Neural crest cell (in vitro differentiated cells): ENCODE data around the gene ZNF598. TPM values are rescaled to one million over a fixed set of nuclear protein-coding genes. Genes with fewer than 3 reads are reported as not detected.

Experiments
- DNase-seq: peaks from one replicate; pipeline ENCODE4 v3.0.0; 2021; ENCODE audit warnings: low read depth, mixed read lengths, low spot score
- H3K27ac Mint-ChIP-seq: one replicate; pipeline ENCODE4 v1.8.0; 2021; ENCODE audit warnings: mild to moderate bottlenecking, mixed read lengths; ENCODE audit not compliant: unreplicated experiment
- H3K27me3 Mint-ChIP-seq: 2 replicates; pipeline ENCODE4 v1.8.0; 2021; ENCODE audit warnings: low read depth, mild to moderate bottlenecking, mixed read lengths
- H3K36me3 Mint-ChIP-seq: 2 replicates; pipeline ENCODE4 v1.8.0; 2021; ENCODE audit warnings: low read depth, mild to moderate bottlenecking, mixed read lengths
- H3K4me1 Mint-ChIP-seq: 2 replicates; pipeline ENCODE4 v1.8.0; 2021; ENCODE audit warnings: mixed read lengths
- H3K4me3 Mint-ChIP-seq: one replicate; pipeline ENCODE4 v1.8.0; 2021; ENCODE audit warnings: mild to moderate bottlenecking, mixed read lengths
- H3K9me3 Mint-ChIP-seq: 2 replicates; pipeline ENCODE4 v1.8.0; 2021; ENCODE audit warnings: mixed read lengths
- total RNA-seq: library from RNA; stranded (reverse); gene quantifications from 2 replicates; pipeline ENCODE4 v1.2.1, GENCODE V29; 2021
- TF ChIP-seq, protein P1 (sequence below): fragments of 200-600 bp; sonication (generic); conservative IDR thresholded peaks from 2 replicates; pipeline ENCODE4 v1.5.0; 2021; ENCODE audit warnings: antibody characterized with exemption, mild to moderate bottlenecking

Gene ZNF598
- total RNA-seq, 1 donor from 2014 or later, result 55.7 TPM

DNA sequence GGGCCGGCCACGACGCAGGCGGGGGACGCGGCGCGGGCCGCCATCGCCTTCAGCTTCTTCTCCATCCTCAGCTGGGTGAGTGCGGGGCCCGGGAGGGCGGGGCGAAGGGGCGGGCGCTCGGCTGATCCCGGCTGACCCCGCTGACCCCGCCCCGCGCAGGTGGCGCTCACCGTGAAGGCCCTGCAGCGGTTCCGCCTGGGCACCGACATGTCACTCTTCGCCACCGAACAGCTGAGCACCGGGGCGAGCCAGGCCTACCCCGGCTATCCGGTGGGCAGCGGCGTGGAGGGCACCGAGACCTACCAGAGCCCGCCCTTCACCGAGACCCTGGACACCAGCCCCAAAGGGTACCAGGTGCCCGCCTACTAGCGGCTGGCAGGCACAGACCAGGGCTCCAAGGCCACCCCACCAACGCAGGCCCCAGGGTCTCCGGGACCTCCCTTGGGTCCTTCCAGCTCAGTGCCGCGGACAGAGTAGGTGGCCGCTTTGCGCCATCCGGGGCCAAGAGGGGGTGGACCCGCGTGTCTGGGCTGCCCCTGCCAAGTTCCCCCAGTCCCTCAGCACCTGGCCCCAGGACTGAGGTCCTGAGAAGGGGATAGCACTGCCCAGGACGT, 16.8 kb downstream of the ZNF598 start:
- peaks cover 7% of the 10 kb centered on the region for H3K4me1 Mint-ChIP-seq
- H3K27me3 Mint-ChIP-seq, result peaks cover 59% of the 10 kb centered on the region
- DNase-seq, result no peak
- peaks cover 16% of the 10 kb centered on the region for H3K36me3 Mint-ChIP-seq
- H3K27ac Mint-ChIP-seq, result no peak overlapping the region
- no peak overlapping the region for H3K4me3 Mint-ChIP-seq
- no peaks in the 10 kb centered on the region for H3K9me3 Mint-ChIP-seq
- TF ChIP-seq, protein P1, sequence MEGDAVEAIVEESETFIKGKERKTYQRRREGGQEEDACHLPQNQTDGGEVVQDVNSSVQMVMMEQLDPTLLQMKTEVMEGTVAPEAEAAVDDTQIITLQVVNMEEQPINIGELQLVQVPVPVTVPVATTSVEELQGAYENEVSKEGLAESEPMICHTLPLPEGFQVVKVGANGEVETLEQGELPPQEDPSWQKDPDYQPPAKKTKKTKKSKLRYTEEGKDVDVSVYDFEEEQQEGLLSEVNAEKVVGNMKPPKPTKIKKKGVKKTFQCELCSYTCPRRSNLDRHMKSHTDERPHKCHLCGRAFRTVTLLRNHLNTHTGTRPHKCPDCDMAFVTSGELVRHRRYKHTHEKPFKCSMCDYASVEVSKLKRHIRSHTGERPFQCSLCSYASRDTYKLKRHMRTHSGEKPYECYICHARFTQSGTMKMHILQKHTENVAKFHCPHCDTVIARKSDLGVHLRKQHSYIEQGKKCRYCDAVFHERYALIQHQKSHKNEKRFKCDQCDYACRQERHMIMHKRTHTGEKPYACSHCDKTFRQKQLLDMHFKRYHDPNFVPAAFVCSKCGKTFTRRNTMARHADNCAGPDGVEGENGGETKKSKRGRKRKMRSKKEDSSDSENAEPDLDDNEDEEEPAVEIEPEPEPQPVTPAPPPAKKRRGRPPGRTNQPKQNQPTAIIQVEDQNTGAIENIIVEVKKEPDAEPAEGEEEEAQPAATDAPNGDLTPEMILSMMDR, result no peak

DNA sequence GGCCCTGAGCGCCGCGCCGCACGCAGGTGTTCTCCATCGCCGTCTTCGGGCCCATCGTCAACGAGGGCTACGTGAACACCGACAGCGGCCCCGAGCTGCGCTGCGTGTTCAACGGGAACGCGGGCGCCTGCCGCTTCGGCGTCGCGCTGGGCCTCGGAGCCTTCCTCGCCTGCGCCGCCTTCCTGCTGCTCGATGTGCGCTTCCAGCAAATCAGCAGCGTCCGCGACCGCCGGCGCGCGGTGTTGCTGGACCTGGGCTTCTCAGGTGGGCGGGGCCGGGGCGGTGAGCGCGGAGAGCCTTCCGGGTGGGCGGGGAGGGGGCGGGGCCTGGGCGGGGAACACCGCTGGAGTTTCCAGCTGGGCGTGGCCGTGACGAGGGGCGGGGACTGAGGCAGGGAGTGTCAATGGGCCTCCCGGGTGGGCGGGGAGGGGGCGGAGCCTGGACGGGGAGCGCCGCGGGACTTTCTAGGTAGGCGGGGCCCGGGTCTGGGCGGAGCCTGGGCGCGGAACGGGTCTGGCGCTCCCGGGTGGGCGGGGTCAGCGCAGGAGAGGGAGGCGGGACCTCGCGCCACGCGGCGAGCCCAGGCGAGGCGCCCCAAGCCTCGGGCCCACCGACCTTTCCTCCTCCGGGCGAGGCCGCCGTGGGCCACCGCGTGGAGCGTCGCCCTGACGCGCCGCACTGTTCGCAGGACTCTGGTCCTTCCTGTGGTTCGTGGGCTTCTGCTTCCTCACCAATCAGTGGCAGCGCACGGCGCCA, 17.5 kb downstream of the ZNF598 start:
- Mint-ChIP-seq H3K36me3 (peaks cover 19% of the 10 kb centered on the region), H3K9me3 (no peaks in the 10 kb centered on the region), H3K27me3 (peaks cover 65% of the 10 kb centered on the region), H3K4me3 (no peak overlapping the region), H3K27ac (no peak overlapping the region), H3K4me1 (peaks cover 7% of the 10 kb centered on the region)
- TF ChIP-seq, protein P1, result no peak
- DNase-seq, result peak; percentile 70

DNA sequence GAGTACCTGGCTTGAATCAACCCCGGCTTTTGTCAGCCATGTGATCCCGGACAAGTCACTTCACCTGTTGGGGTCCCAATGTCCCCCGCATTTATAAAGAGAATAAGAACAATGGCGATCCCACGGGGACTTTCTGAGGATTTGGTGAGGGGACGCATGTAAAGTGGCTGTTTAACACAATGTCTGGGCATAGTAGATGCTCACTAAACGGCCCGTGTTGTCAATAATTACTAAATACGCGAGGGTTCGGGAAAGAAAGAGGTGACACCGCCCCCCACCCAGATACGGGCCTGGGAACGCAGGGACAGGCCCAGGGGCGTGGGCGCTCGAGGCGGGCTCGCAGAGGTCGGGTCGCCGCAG, 18.1 kb downstream of the ZNF598 start:
- no peaks in the 10 kb centered on the region for H3K9me3 Mint-ChIP-seq
- peaks cover 7% of the 10 kb centered on the region for H3K4me1 Mint-ChIP-seq
- DNase-seq, result no peak
- TF ChIP-seq, protein P1, result no peak
- no peak overlapping the region for H3K27ac Mint-ChIP-seq
- peaks cover 70% of the 10 kb centered on the region for H3K27me3 Mint-ChIP-seq
- H3K4me3 Mint-ChIP-seq, result peak overlapping the region; percentile 51
- peaks cover 24% of the 10 kb centered on the region for H3K36me3 Mint-ChIP-seq

DNA sequence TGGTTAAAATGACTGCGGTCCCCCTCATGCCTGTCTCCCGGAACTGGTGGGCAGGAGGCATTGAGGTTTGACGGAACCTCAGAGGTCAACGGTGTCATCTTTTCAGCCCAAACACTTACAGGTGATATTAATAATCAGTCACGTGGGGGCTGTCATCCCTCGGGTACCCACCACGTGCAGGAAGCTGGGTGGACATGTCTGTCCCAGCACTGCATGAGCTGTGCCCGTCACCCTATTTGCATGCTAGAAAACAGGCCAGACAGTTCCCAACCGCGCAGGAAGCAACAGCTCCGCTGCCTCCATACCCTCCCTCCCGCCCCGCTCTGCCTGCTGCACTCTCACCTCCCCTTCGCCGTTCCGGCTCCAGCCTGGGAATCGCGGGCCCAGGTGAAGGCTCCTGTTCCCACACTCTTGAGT, 18.5 kb downstream of the ZNF598 start:
- Mint-ChIP-seq H3K36me3 (peaks cover 25% of the 10 kb centered on the region), H3K27ac (no peak overlapping the region), H3K27me3 (peaks cover 72% of the 10 kb centered on the region), H3K4me3 (peak overlapping the region; percentile 51), H3K4me1 (peaks cover 7% of the 10 kb centered on the region), H3K9me3 (no peaks in the 10 kb centered on the region)
- no peak for DNase-seq
- TF ChIP-seq, protein P1, result no peak

DNA sequence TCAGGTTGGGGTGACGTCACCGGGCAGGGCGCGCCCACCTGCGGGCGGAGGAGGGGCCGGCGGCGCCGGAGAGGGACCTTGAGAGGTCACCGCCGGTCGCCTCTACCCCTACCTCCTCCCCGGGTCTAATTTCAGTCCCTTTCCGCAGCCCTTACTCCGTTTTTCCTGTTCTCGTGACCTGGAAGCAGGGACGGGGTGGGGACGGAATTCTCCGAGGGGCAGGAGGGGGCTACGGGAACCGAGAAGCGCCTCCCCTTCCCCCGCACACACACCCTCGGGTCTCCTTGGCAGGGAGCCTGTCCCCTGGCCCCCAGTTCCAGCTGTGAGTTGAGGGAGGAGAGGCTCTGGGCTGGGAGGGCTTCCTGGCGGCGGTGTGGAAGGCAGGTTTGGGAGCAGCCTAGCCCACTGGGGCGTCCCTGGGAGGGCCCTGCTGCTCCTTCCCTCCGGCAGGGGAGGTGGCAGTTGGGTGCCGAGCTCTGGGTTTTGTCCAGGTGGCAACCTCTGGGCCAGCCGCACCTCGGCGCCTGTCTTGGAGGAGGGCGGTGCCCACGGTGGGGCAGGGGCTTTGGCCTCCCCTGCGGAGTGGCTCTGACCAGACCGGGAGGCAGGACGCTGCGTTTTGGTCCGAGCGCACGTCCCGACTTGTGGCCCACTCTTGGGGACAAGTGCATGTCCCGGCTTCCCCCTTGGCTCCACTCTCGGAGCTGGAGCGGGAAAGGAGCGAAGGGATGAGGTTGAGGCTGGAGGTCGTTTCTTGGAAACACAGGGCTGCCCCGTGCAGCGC, 19.1 kb downstream of the ZNF598 start:
- Mint-ChIP-seq H3K36me3 (peaks cover 24% of the 10 kb centered on the region), H3K4me3 (peak overlapping the region; percentile 38)

More for the DNA sequence above, 19.1 kb downstream of the ZNF598 start:
- TF ChIP-seq, protein P1, result no peak
- peaks cover 7% of the 10 kb centered on the region for H3K4me1 Mint-ChIP-seq
- DNase-seq, result no peak
- H3K27me3 Mint-ChIP-seq, result peaks cover 69% of the 10 kb centered on the region
- H3K9me3 Mint-ChIP-seq, result no peaks in the 10 kb centered on the region
- no peak overlapping the region for H3K27ac Mint-ChIP-seq
